ENCODE data around the gene PLEKHO2. TPM values are rescaled to one million over a fixed set of nuclear protein-coding genes. Genes with fewer than 3 reads are reported as not detected.

The PLEKHO2 gene
- total and polyA plus RNA-seq, 2 of the 8 experiments (the other 6 are each of a cell fraction or from before 2014, with no cell fraction given) = 16.9 to 20.1 TPM

DNA sequence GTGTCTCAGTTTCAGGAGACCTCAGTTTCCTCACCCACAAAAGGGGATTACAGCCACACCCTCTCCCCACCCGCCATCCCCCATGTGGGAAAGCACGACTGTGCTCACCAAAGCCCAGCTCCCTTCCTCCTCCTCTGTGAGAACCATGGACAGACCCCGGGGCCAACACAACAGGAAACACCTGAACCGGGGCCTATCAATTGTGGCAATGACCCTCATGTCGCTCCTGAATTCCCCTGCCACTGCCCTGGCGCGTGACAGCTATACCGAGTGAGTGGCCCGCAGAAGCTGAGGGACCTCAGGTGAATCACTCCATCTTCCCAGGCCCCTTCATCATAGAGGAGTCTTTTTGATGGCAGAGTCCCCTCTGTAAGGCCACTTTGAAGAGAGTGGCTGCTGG is 28.6 kb downstream of the PLEKHO2 start (continued):
- TF ChIP-seq, protein P1, sequence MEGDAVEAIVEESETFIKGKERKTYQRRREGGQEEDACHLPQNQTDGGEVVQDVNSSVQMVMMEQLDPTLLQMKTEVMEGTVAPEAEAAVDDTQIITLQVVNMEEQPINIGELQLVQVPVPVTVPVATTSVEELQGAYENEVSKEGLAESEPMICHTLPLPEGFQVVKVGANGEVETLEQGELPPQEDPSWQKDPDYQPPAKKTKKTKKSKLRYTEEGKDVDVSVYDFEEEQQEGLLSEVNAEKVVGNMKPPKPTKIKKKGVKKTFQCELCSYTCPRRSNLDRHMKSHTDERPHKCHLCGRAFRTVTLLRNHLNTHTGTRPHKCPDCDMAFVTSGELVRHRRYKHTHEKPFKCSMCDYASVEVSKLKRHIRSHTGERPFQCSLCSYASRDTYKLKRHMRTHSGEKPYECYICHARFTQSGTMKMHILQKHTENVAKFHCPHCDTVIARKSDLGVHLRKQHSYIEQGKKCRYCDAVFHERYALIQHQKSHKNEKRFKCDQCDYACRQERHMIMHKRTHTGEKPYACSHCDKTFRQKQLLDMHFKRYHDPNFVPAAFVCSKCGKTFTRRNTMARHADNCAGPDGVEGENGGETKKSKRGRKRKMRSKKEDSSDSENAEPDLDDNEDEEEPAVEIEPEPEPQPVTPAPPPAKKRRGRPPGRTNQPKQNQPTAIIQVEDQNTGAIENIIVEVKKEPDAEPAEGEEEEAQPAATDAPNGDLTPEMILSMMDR (IDR thresholded peaks at IDR 0.05; ENCODE audit: control extremely low read depth in 1 of 3, insufficient read depth in 1 of 3, low read depth in 1 of 3, low read length in 3 of 3) = no peak
- TF ChIP-seq SP2 (IDR thresholded peaks at IDR 0.05; ENCODE audit: low read length) = no peak
- no peak for TF ChIP-seq TCF12 (IDR thresholded peaks at IDR 0.05; ENCODE audit: low read depth, low read length)
- no peak for TF ChIP-seq PHF8 (conservative IDR thresholded peaks at IDR 0.05; ENCODE audit: low read depth, low read length)
- no peak for TF ChIP-seq SP4 (IDR thresholded peaks at IDR 0.05; ENCODE audit: low read length)

Data from H1 (cell line).